A549 (cell line): Measurements from ENCODE around the gene FOSL1. TPM values are rescaled to one million over a fixed set of nuclear protein-coding genes. Genes with fewer than 3 reads are reported as not detected.

Experiments
- ATAC-seq, 2 experiments: fragments of 200-7000 bp in 1 of 2; fragments of >200 bp in 1 of 2; cut with Nextera tagmentation in 1 of 2; cut with Tn5 transposase in 1 of 2; 3 replicates each; pipeline versions ENCODE4 v1.8.0 to v1.9.1; 2018 to 2020; ENCODE audit warnings: mild to moderate bottlenecking in 1 of 2, moderate library complexity in 1 of 2
- CTCF ChIA-PET: fragments of 300-600 bp; sonication (Branson Sonifier 250); formaldehyde crosslinking; extraction: SDS; loops from one replicate; lab custom pipeline; 2021; ENCODE audit warnings: antibody characterized with exemption, inconsistent platforms; lab: Yijun Ruan, JAX
- POLR2A ChIA-PET: fragments of 350-600 bp; formaldehyde crosslinking; extraction: SDS; loops from one replicate; lab custom pipeline; 2021; ENCODE audit warnings: antibody characterized with exemption, inconsistent platforms; lab: Yijun Ruan, JAX
- DNase-seq, 2 experiments: peaks; one replicate each; pipeline versions ENCODE4 v3.0.0 to v3.0.0-alpha.2; 2011 to 2016; ENCODE audit warnings: low read depth in 1 of 2, low spot score in 1 of 2
- FAIRE-seq: peaks from 2 replicates; lab custom pipeline; 2011; peaks lifted over from hg19 to GRCh38; lab: Jason Lieb, UNC
- H3K27ac ChIP-seq, 2 experiments: fragments of >200 bp; sonication (Bioruptor Twin); formaldehyde crosslinking; 3 replicates each; pipeline ENCODE4 v1.5.1; 2016 to 2017
- H3K4me1 ChIP-seq: fragments of >200 bp; sonication (Bioruptor Twin); formaldehyde crosslinking; 3 replicates; pipeline ENCODE4 v1.6.1; 2016
- H3K4me2 ChIP-seq: fragments of >200 bp; sonication (Bioruptor Twin); formaldehyde crosslinking; 3 replicates; pipeline ENCODE4 v1.6.1; 2016
- H3K4me3 ChIP-seq: fragments of >200 bp; sonication (Bioruptor Twin); formaldehyde crosslinking; 3 replicates; pipeline ENCODE4 v1.5.1; 2016
- H3K9me3 ChIP-seq: fragments of >200 bp; sonication (Bioruptor Twin); formaldehyde crosslinking; 3 replicates; pipeline ENCODE4 v1.6.1; 2016
- ATOH8 ChIP-seq: fragments of 250-450 bp; sonication (Bioruptor Pico); IDR thresholded peaks from 2 replicates; pipeline ENCODE4 v1.5.0; 2020; ENCODE audit warnings: low read depth, mild to moderate bottlenecking, moderate library complexity
- BCL3 ChIP-seq: fragments of >200 bp; sonication (Bioruptor Twin); formaldehyde crosslinking; IDR thresholded peaks from 3 replicates; pipeline ENCODE4 v1.6.1; 2016
- CBX8 ChIP-seq: fragments of 200-600 bp; sonication (generic); IDR thresholded peaks from 2 replicates; pipeline ENCODE4 v1.6.1; 2016
- CEBPB ChIP-seq, 2 experiments: fragments of >200 bp in 1 of 2; sonication (Bioruptor Twin) in 1 of 2; formaldehyde crosslinking in 1 of 2; IDR thresholded peaks; 2 replicates each; pipeline ENCODE4 v1.6.1; 2012 to 2016
- CHD2 ChIP-seq: fragments of 150-350 bp; IDR thresholded peaks from 2 replicates; pipeline ENCODE4 v1.6.1; 2014; ENCODE audit warnings: low read length; ENCODE audit not compliant: partially characterized antibody
- CHD4 ChIP-seq: fragments of 200-600 bp; sonication (generic); IDR thresholded peaks from 2 replicates; pipeline ENCODE4 v1.6.1; 2016; ENCODE audit warnings: antibody characterized with exemption, mild to moderate bottlenecking, borderline replicate concordance
- EHMT2 ChIP-seq: fragments of 200-600 bp; sonication (generic); IDR thresholded peaks from 2 replicates; pipeline ENCODE4 v1.6.1; 2016; ENCODE audit warnings: antibody characterized with exemption, low read depth, mild to moderate bottlenecking, moderate library complexity
- ESRRA ChIP-seq: fragments of 150-350 bp; IDR thresholded peaks from 2 replicates; pipeline ENCODE4 v1.6.1; 2014; ENCODE audit warnings: mild to moderate bottlenecking, low read length, borderline replicate concordance
- FOSL2 ChIP-seq, 2 experiments: fragments of 450-650 bp in 1 of 2; fragments of >200 bp in 1 of 2; sonication (Bioruptor Twin) in 1 of 2; formaldehyde crosslinking; IDR thresholded peaks; 2 replicates each; pipeline versions ENCODE4 v1.5.0 to v1.6.1; 2016 to 2020; ENCODE audit warnings: mild to moderate bottlenecking in 1 of 2, moderate library complexity in 1 of 2
- FOXS1 ChIP-seq: fragments of 250-450 bp; sonication (Bioruptor Pico); IDR thresholded peaks from 2 replicates; pipeline ENCODE4 v1.5.0; 2020; ENCODE audit warnings: mild to moderate bottlenecking, moderate library complexity
- GATA3 ChIP-seq: IDR thresholded peaks from 2 replicates; pipeline ENCODE4 v1.6.1; 2012; ENCODE audit warnings: borderline replicate concordance
- HES2 ChIP-seq: fragments of >200 bp; sonication (Bioruptor Twin); formaldehyde crosslinking; IDR thresholded peaks from 2 replicates; pipeline ENCODE4 v1.6.1; 2016
- HMGXB4 ChIP-seq: fragments of 250-450 bp; sonication (Bioruptor Pico); IDR thresholded peaks from 2 replicates; pipeline ENCODE4 v1.5.0; 2021; ENCODE audit warnings: mild to moderate bottlenecking, moderate library complexity, borderline replicate concordance
- JUNB ChIP-seq: fragments of >200 bp; sonication (Bioruptor Twin); formaldehyde crosslinking; IDR thresholded peaks from 2 replicates; pipeline ENCODE4 v1.6.1; 2016
- KDM5A ChIP-seq: fragments of 200-600 bp; sonication (generic); IDR thresholded peaks from 2 replicates; pipeline ENCODE4 v1.6.1; 2016; ENCODE audit warnings: antibody characterized with exemption, mild to moderate bottlenecking
- MAX ChIP-seq: IDR thresholded peaks from 2 replicates; pipeline ENCODE4 v1.6.1; 2012
- MAZ ChIP-seq: fragments of 150-350 bp; IDR thresholded peaks from 2 replicates; pipeline ENCODE4 v1.6.1; 2014; ENCODE audit warnings: antibody characterized with exemption, low read depth, low read length, borderline replicate concordance
- MYC ChIP-seq: IDR thresholded peaks from 2 replicates; pipeline ENCODE4 v1.6.1; 2012; ENCODE audit warnings: mild to moderate bottlenecking, inconsistent platforms, low read length, improper control_type of control experiment, borderline replicate concordance
- NR3C1 ChIP-seq: fragments of >200 bp; sonication (Bioruptor Twin); formaldehyde crosslinking; IDR thresholded peaks from 3 replicates; pipeline ENCODE4 v1.6.1; 2017
- PBX3 ChIP-seq: IDR thresholded peaks from 2 replicates; pipeline ENCODE4 v1.6.1; 2012
- POLR2A ChIP-seq: IDR thresholded peaks from 2 replicates; pipeline ENCODE4 v1.6.1; 2012; ENCODE audit warnings: mild to moderate bottlenecking, low read length
- POLR2AphosphoS2 ChIP-seq: conservative IDR thresholded peaks from 2 replicates; pipeline ENCODE4 v1.6.1; 2012; ENCODE audit warnings: low read length, improper control_type of control experiment, inconsistent platforms
- RARB ChIP-seq: fragments of 250-450 bp; sonication (Bioruptor Pico); IDR thresholded peaks from 2 replicates; pipeline ENCODE4 v1.8.0; 2021; ENCODE audit warnings: mild to moderate bottlenecking, moderate library complexity
- RCOR1 ChIP-seq: fragments of 150-350 bp; IDR thresholded peaks from 2 replicates; pipeline ENCODE4 v1.6.1; 2014; ENCODE audit warnings: antibody characterized with exemption, low read length, low read depth
- REST ChIP-seq: fragments of 200-600 bp; sonication (generic); IDR thresholded peaks from 2 replicates; pipeline ENCODE4 v1.6.1; 2016; ENCODE audit warnings: antibody characterized with exemption, mild to moderate bottlenecking, moderate library complexity
- RNF2 ChIP-seq: fragments of 200-600 bp; sonication (generic); IDR thresholded peaks from 2 replicates; pipeline ENCODE4 v1.6.1; 2016; ENCODE audit warnings: low read depth, mild to moderate bottlenecking, antibody characterized with exemption, moderate library complexity, borderline replicate concordance
- TFCP2L1 ChIP-seq: fragments of 250-450 bp; sonication (Bioruptor Pico); IDR thresholded peaks from 2 replicates; pipeline ENCODE4 v1.5.0; 2021; ENCODE audit warnings: mild to moderate bottlenecking
- TP53 ChIP-seq: fragments of 250-450 bp; sonication (Bioruptor Pico); IDR thresholded peaks from 2 replicates; pipeline ENCODE4 v1.5.0; 2021; ENCODE audit warnings: mild to moderate bottlenecking, moderate library complexity
- ZC3H11A ChIP-seq: fragments of 450-650 bp; IDR thresholded peaks from 2 replicates; pipeline ENCODE4 v1.6.1; 2014; ENCODE audit warnings: antibody characterized with exemption, mild to moderate bottlenecking
- ZFP36 ChIP-seq: fragments of 450-650 bp; IDR thresholded peaks from 2 replicates; pipeline ENCODE4 v1.6.1; 2014; ENCODE audit warnings: borderline replicate concordance; ENCODE audit not compliant: partially characterized antibody
- WGBS: methylation state at CpG from one replicate; pipeline ENCODE4 v1.1.6; 2017; ENCODE audit errors: missing lambda C conversion rate; 5-methylcytosine and 5-hydroxymethylcytosine counted together
- polyA plus RNA-seq, 4 experiments: library from polyadenylated mRNA; depleted of rRNA in 3 of 4; stranded (reverse); fragments of >200 nt; fragmentation: RNase III in 1 of 4; extraction: RNeasy Plus Mini Kit Qiagen cat#74134 plus additional on column Dnase treatment in 1 of 4; gene quantifications; 2 replicates in 3 of 4; 3 replicates in 1 of 4; pipeline ENCODE4 v1.2.3, GENCODE V29; 2011 to 2017

The FOSL1 gene
- polyA plus RNA-seq, 2 of the 4 experiments (the other 2 are of a cell fraction) = 6.7 to 24.1 TPM

GRCh38 chr11:65891219-65892136 is 8.7 kb downstream of the FOSL1 start:
- H3K27ac ChIP-seq = peak overlapping the region; percentile 87 to 96
- ChIA-PET POLR2A (interaction anchor here (0.5 to 4.3 kb wide), 12 partner anchors 7 to 179 kb away, joined by 3 to 38 read pairs (median 9); partner anchors contain the start of genes C11orf68, CFL1, FOSL1 and KAT5), CTCF (interaction anchor here (0.5 to 20.5 kb wide), 16 partner anchors 12 to 187 kb away, joined by 3 to 618 read pairs (median 4); partner anchors contain the start of genes C11orf68, CFL1, CTSW and DRAP1)
- FAIRE-seq = no peak
- ATAC-seq = peak in 1 of 2 experiments; percentile 2; a peak in 5 of 6 replicates
- 23% methylated on average over 24 of the region's 57 CpGs for whole genome bisulfite sequencing
- no peaks in the 10 kb centered on the region for H3K9me3 ChIP-seq
- peak overlapping the region; percentile 69 for H3K4me3 ChIP-seq
- peak overlapping the region; percentile 97 for H3K4me2 ChIP-seq
- peak; percentile 43 to 52 for DNase-seq
- peaks cover 58% of the 10 kb centered on the region for H3K4me1 ChIP-seq
- TF ChIP-seq CHD4 (no peak), CHD2 (no peak), REST (no peak; the same call in 1 of the 2 replicates), ZC3H11A (no peak), TP53 (CRISPR knock-in tag) (peak; percentile 87; the same call in 1 of the 2 replicates), HMGXB4 (CRISPR knock-in tag) (no peak), MAX (peak; percentile 5; the same call in 1 of the 2 replicates), MAZ (no peak), JUNB (no peak), MYC (no peak), ATOH8 (CRISPR knock-in tag) (no peak), BCL3 (no peak), PBX3 (peak; percentile 85), ZFP36 (peak; percentile 91), EHMT2 (no peak), RARB (CRISPR knock-in tag) (peak; percentile 14), RCOR1 (no peak), ESRRA (0 out of 2 replicates have a peak, but pooled peaks have one; percentile 18), POLR2A (peak; percentile 7; the same call in 1 of the 2 replicates), KDM5A (no peak), POLR2AphosphoS2 (peak; percentile 96), NR3C1 (no peak), FOSL2 (IDR thresholded peaks at IDR 0.05) (no peak), FOSL2 (CRISPR knock-in tag; IDR thresholded peaks at IDR 0.05) (no peak), GATA3 (no peak), CBX8 (no peak), RNF2 (no peak), FOXS1 (CRISPR knock-in tag) (no peak), TFCP2L1 (CRISPR knock-in tag) (peak; percentile 96; the same call in 1 of the 2 replicates), HES2 (no peak), CEBPB (IDR thresholded peaks at IDR 0.05) (no peak)
